ENCODE measurements around the gene PROSER2.

DNA sequence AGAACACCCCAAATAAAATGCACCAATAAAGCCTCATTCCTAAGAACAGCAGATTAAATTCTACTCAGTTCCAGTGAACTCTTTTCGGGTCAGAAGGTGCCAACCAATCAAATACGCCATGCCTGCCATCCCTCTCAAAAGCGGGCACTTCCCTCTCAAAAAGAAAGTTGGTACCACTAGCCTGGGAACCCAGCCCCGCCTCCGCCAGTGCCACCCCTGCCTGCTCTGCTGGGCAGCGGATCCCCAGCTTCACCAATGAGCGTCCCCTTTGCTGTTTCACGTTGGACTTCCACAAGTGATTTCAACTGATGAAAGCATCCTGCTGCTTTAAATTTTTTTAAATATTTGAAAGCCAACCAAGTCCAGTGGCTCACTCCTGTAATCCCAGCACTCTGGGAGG is 33.2 kb upstream of the PROSER2 start:
- no peak for TF ChIP-seq POLR2A (IDR thresholded peaks at IDR 0.05; ENCODE audit: low read depth, low read length)
- no peak for TF ChIP-seq POLR2AphosphoS5 (IDR thresholded peaks at IDR 0.05; ENCODE audit: low read depth, low read length)
- no peak for TF ChIP-seq TAF1 (IDR thresholded peaks at IDR 0.05; ENCODE audit: borderline replicate concordance, low read depth, low read length)
